Adipose tissue (tissue), 3 donors: ENCODE data around the gene ARHGAP26. TPM values are rescaled to one million over a fixed set of nuclear protein-coding genes. Genes with fewer than 3 reads are reported as not detected.

Experiments
- H3K27ac ChIP-seq: one replicate; pipeline ENCODE4 v1.5.1; 2013; ENCODE audit warnings: low read depth, low read length
- WGBS, 3 donors: extraction: QIAGEN DNeasy Blood & Tissue Kit; methylation state at CpG; one replicate each; pipeline ENCODE4 v1.1.7; 2013; 5-methylcytosine and 5-hydroxymethylcytosine counted together
- polyA plus RNA-seq, 3 donors: library from polyadenylated mRNA; stranded (reverse); fragments of 200-250 nt; gene quantifications; one replicate each; pipeline ENCODE4 v1.2.3, GENCODE V29; 2013
- donor health status: healthy with polysubstance abuse.
- donor health status: Bipolar disorder and iron deficiency.
- donor health status: healthy.

Gene ARHGAP26
- polyA plus RNA-seq, 3 donors, result 2.3 to 8.3 (median 6.5) TPM

DNA sequence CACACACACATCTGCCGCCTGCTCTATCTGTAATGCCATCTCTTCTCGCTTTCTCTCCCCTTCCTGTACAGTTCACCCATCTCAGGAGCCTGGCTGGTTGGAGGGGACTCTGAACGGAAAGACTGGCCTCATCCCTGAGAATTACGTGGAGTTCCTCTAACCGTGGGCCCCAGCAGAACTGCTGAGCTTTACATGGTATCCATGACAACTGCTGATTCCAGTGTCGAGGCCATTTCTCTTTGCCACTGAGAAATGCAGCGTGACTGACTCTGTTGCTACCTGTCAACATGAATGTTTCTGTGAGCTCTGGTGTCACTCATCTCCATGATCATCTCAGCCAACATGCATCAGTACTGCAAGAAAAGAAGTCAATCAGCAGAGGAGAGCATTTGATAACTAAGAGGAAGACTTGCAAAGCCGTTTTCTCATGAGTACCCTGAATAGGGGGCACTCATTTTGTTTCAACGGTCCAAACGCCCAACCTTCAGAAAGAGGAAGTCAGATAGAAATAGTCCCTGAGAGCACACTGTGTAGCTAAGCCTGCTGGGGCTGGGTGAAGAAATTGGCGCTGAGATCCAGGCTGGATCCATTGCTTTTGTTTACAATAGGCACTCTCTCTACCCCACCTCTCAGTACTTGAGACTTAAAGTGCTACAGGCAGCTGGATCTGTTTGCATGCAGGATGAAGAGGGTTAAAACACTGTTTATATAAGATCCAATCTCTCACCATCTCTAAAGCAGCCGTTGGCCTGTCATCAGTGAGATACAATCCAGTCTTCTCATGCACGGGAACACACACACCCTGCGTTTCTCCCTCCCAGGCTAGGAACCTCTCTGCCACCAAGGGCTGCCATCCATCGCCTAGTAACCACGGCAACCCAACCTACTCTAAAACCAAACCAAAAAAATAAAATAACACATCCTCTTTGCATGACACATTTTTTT is 452.4 kb downstream of the ARHGAP26 start:
- H3K27ac ChIP-seq, result no peak overlapping the region
- WGBS, 3 donors, result 41 to 64% (median 46%) methylated on average over 16 of the region's 16 CpGs

DNA sequence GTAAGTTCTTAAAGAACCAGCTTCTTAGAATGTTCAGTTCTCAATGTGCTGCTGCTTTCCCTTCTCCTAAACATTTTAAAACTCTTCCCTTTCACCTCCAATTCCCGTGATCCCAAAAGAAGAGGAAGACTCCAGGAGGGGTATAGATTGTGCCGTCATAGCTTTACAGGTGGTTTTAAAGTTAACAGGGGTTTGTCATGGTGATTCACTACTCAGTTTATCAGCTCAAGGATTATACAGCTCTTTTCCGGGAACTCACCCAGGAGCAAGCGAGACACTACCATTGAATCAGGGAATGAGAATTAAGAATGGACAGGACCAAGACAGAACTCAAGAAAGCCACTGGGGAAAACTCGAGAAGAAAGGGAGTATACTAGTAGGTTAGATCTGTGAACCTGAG is 454.5 kb downstream of the ARHGAP26 start:
- 94 to 97% (median 96%) methylated on average over 5 of the region's 5 CpGs for WGBS, 3 donors
- H3K27ac ChIP-seq, result no peak overlapping the region

DNA sequence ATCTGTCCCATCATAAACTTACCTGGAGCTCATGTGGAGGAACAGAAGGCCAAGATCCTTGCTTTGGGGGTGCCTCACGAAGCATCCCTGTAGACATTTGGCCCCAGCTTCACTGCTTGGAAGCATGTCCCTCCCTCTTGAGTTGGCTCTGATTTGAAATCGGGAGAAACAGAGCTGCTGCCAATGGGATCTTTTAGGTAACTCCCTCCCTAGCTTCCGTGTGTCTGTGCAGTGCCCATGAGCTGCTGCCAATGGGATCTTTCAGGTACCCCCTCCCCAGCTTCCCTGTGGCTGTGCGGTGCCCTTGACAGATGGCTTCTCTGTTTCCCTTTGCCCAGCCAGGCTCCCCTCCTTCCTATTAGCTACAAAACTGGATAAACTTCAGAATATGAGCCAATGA is 455.3 kb downstream of the ARHGAP26 start:
- 94 to 100% (median 98%) methylated on average over 4 of the region's 4 CpGs for WGBS, 3 donors

DNA sequence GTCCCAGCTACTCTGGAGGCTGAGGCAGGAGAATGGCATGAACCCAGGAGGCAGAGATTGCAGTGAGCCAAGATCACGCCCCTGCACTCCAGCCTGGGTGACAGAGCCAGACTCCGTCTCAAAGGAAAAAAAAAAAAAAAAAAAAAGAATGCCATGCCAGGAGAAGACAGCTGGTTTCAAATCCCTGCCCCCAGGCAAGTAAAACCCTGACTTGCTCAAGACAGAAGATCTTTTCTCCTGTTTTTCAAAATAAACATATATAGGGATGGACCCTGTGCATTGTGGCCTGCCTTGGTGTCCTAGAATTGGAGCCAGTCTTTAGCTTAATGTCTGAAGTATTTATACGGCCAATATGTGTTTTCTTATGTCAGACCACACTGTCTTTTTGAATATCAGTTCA is 456.2 kb downstream of the ARHGAP26 start:
- no peak overlapping the region for H3K27ac ChIP-seq
- 79 to 90% (median 88%) methylated on average over 3 of the region's 3 CpGs for WGBS, 3 donors

More for the DNA sequence above, 455.3 kb downstream of the ARHGAP26 start:
- no peak overlapping the region for H3K27ac ChIP-seq

DNA sequence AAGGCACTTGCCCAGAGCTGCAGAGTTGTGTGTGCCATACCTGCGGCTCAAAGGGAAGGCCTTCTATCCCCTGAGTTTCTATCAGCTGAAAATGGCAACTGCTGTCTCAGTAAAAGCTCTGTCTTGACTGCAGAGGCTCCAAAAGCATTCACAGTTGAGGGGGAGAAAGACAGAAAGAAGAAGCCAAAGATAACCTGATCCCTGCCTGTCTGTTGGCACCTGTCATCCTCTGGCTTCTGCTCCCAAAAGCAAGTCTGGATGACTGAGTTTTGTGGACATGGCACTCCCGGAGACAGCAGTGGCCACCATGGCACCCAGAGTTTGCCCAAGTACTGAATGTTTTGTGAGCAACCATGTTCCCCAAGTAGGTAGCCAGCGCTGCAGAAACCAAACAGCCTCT is 456.7 kb downstream of the ARHGAP26 start:
- no peak overlapping the region for H3K27ac ChIP-seq
- 97 to 99% (median 98%) methylated on average over 3 of the region's 3 CpGs for WGBS, 3 donors

DNA sequence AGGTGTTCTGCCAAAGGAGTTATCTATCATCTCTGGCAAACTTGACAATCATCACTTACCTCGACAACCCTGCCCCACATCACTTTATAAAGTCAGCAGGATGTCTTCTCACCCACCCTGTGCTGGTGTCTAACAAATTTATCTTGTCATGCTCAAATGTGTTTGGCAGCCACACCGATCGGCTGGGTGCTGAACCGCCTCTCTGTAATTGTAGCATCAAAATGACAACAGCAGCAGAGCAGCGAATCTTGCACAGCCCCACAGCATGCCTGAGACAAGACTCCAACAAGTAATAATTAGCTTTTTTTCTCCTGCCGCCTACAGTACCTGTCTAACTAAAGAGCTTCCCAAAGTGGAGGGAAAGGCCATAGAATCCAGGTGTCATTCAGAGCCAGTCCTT is 457.1 kb downstream of the ARHGAP26 start:
- no peak overlapping the region for H3K27ac ChIP-seq
- 88 to 94% (median 93%) methylated on average over 6 of the region's 6 CpGs for WGBS, 3 donors

DNA sequence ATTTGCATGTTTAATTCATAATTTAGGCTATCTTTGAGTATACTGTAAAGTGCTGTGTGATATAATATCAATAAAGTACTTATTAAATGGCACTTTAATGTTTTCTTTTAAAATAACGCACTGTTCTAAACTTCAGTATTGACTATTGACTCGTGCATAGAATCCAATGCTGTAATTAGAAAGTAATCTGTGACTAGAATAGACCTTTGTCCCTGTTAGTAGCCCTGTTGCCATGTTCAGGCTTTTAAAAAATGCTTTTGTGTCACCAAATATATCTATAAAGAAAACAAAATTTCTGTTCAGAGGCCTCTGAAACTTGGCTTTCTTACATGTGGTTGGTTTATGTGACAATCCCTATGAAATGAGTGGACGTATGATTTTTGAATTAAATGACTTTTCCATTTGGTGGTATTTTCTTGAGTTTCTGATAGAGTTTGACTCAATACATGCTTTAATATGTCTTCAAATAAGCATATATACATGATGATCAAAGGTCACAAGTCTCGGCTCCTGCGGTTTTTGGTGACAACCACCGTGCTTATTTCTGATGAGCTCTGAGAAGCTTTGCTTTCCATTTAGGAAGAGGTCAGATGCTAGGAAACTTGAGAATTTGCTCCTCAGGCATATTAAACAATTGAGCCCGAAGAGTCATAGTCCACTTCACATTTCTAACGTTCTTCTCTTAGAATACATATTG is 458.6 kb downstream of the ARHGAP26 start:
- 87 to 91% (median 90%) methylated on average over 8 of the region's 8 CpGs for WGBS, 3 donors

DNA sequence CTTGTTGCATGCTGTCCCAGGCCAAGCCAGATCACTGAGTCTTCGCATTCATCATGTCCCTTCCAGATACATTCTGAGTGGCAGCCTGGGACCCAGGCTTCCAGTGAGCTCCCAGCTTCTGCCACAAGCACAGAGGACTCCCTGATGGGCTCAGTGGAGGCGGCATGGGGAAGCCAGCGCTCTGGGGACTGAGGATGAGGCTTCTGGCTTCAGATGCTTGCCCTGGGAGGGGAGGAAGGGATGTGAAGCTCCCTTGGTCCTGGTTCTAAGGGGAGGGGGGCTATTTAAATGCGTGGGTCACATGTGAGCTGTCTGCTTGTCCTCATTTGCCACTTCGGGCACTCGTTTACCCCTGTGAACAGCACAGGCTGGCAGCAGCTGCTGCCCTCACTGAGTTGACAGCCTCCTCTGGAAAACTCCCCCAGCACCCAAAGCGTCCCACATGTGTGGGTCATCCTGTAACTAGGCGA is 459.3 kb downstream of the ARHGAP26 start:
- no peak overlapping the region for H3K27ac ChIP-seq
- WGBS, 3 donors, result 58 to 82% (median 72%) methylated on average over 8 of the region's 8 CpGs

More for the DNA sequence above, 458.6 kb downstream of the ARHGAP26 start:
- H3K27ac ChIP-seq, result no peak overlapping the region

DNA sequence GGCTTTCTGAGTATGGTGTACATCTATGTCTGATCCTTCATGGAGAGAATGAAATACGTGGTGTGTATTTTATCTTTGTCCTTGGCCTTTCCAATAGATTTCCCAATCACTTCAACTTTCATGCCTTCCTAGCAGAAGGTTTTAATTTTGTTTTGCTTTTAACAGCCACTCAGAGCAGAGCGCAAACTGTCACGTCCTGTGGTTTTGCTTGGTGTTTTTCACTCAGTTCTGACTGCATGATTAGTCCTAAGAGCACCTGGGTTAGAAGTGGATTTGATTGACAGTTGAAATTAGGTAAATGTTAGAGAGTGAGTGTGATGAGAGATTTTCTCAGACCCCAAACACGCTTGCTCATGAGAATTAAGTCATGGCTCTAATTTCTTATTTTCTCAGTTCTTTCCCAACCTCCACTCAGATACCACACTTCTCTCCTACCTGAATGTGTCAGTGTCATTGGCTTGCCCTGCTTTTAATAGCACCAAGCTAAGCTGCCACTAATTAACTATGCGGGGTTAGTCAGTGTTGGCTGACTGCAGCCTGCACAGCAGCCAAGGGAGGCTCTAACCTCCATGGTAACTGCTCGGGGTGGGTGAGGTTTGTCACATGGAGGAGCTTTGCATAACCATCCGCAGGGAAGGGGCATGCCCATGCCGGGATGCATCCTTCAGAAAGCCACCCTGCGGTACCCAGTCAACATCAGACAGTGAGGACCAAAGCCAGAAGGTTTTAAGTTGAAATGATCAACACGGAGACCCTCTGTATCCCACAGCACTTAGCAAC is 459.9 kb downstream of the ARHGAP26 start:
- no peak overlapping the region for H3K27ac ChIP-seq

DNA sequence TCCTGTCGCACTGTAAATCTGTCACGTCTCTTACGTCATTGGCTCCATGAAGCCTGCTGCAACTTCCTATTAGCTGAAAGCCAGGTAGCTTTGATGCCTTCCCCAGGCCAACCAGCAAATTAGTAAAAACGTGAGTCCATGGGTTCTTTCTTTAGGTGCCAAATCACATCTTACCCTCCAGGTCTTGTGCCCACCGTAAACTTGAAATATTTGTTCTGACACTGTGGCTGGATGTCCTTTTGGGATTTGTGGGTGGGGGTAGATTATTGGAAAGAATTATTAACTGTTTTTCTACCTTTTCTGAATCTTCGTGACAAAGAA is 460.5 kb downstream of the ARHGAP26 start:
- 76 to 85% (median 78%) methylated on average over 6 of the region's 6 CpGs for WGBS, 3 donors
- no peak overlapping the region for H3K27ac ChIP-seq

More for the DNA sequence above, 459.9 kb downstream of the ARHGAP26 start:
- 52 to 60% (median 56%) methylated on average over 10 of the region's 10 CpGs for WGBS, 3 donors

DNA sequence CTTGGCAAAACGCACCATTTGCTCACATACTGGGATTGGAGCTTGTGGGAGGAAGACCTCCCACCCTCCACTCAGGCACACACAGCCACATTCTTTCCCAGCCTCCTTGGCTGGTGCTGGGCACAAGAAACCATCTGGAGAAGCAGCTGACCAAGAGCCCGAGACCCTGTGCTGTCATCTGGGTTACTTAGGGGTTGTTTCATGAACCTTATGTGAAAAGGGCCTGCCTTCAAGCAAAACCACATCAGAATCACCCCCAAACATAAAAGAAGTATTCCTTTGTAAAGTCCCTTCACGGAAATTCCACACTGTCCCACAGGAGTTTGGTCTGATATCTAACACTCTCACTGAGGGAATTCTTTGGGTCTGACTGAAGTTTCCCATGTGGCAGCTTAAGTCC is 461.2 kb downstream of the ARHGAP26 start:
- 73 to 83% (median 76%) methylated on average over 3 of the region's 3 CpGs for WGBS, 3 donors
- H3K27ac ChIP-seq, result no peak overlapping the region

DNA sequence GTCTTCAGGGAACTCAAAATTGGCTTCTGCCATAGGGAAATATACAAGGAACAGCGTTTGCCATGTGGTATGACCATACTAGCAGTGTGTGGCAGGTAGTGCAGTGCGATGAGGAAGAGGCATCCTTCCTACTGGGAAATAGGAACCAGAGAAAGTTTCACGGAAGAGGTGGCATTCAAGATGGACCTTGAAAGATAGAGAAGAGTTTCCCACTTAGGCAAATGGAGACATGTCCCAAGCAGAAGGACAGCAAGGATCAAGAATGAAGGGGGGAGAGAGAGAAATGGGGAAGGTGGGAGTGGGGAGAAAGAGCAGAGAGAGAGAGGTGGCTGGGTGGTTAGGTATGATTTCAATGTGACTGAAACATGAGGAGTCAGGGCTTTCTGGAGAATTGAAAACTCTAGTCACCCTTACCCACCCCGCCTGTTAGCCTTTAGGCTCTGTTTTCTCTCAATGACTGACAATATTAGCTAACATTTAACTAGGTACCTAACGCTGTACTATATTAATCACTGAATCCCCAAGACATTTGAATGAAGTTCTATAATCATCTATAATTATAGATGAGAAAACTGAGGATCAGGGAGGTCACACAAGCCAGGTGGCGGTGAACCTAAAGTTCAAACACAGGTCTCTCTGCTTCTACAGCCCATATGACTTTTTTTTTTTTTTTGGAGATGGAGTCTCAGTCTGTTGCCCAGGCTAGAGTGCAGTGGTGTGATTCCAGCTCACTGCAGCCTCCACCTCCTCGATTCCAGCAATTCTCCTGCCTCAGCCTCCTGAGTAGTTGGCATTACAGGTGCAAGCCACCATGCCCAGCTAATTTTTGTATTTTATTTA is 462.0 kb downstream of the ARHGAP26 start:
- 86 to 97% (median 93%) methylated on average over 7 of the region's 7 CpGs for WGBS, 3 donors
- no peak overlapping the region for H3K27ac ChIP-seq

DNA sequence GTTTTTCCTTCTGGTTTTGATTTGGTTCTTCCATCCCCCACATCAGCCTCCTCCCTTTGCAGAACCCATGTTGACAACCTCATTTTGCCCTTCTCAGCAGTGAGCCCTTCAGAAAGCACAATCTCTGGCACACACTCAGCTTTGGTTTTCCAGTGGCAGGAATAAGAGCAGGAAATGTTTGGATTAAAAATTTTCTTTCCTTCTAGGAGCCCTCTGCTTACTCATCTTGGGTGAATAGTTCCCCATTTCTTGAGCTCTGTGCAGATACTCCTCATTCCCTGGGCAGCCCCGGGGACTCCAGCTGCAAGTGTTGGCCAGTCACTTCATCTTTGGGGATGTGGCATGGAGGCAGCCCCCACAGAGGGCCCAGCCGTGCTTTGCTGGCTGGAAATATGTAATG is 462.9 kb downstream of the ARHGAP26 start:
- no peak overlapping the region for H3K27ac ChIP-seq
- WGBS, 3 donors, result 50 to 80% (median 53%) methylated on average over 2 of the region's 2 CpGs

DNA sequence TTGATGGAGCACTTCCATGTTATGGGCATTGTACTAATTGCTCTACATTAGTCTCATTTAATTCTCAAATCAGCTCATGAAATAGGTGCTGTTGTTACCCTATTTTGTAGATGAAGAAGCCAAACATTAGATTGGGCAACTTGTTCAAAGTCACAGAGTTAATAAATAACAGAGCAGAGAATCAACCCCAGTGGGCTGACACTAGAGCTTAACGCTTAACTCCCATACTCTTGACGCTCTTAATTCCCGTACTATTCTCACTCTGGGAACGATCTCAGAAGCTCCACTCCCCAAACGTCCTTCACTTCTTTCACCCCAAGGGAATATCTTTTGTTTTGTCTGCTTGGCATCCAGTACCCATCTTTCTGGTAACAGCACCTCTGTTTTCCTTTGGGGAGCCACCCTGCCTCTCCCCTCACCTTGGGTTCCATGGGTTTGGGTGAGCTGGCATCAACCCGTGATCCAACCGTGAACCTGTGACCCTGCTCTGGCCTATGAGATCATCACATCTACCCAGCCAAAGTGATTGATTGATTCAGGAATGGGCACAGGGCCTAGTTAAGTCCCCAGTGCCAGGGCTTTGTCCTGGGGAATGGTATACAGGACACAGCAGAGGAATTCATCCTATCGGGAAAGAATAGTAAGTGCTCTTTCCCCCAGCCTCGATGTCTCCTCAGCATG is 464.1 kb downstream of the ARHGAP26 start:
- WGBS, 3 donors, result 72 to 85% (median 78%) methylated on average over 9 of the region's 9 CpGs
- H3K27ac ChIP-seq, result no peak overlapping the region

DNA sequence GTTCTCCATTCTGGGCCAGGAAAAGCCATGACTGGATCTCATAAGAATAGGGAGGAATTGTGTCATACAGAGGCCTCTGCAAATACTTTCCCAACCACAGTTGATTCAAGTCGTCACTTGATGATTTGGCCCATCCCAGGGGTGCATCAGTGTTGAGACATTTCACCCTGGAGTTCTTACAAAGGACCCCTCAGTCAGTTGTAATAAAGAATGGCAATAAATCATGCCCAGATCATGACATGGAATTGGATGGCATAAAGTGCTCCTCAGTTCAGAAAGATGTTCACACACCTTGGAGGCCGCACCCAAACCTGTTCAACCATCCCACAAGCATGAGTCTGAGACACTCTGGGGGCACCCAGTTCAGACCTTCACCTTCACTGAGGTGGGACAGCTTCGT is 465.2 kb downstream of the ARHGAP26 start:
- H3K27ac ChIP-seq, result no peak overlapping the region
- 78 to 87% (median 85%) methylated on average over 3 of the region's 3 CpGs for WGBS, 3 donors

DNA sequence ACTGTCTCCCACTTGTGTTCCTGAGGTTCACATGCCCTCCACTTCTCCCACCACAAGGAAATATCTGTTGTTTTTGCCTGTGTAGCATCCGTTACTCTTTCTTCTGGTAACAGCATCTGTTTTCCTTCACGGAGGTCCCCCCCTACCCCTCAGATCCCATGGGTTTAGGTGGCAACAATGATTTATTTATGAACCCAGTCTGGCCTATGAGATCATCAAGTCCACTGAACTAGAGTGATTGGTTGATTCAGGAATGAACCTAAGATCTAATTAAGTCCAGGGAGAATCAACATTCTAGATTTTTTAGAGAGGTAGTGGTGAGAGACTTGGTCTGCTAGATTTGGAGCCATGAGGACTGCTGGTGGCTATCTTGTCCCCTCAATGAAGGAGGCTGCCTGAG is 466.5 kb downstream of the ARHGAP26 start:
- no peak overlapping the region for H3K27ac ChIP-seq
- WGBS, 3 donors, result 79 to 85% (median 84%) methylated on average over 2 of the region's 2 CpGs

DNA sequence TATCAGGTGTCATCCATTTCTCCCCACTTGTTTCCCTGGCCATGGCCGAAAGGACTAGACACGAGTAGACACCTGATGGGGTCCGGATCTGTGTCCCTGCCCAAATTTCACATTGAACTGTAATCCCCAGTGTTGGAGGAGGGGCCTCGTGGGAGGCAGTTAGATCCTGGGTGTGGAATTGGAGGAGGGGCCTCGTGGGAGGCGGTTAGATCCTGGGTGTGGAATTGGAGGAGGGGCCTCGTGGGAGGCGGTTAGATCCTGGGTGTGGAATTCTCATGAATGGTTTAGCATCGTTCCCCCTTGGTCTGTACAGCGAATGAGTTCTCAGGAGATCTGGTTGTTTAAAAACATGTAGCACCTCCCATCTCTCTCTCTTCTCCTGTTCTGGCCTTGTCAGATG is 467.5 kb downstream of the ARHGAP26 start:
- 94 to 96% (median 94%) methylated on average over 10 of the region's 10 CpGs for WGBS, 3 donors

More for the DNA sequence above, 467.5 kb downstream of the ARHGAP26 start:
- no peak overlapping the region for H3K27ac ChIP-seq
